GM21381 (cell line): Measurements from ENCODE around the gene BCR.
"Not testable (repeated sequence)": the region's sequence is repeated elsewhere in the genome, so short reads cannot be mapped to it uniquely, and the experiment has no call there.

ENCODE experiments used
- ATAC-seq: cut with Tn5 transposase; IDR thresholded peaks from one replicate; pipeline ENCODE4 v1.9.1; 2021; ENCODE audit warnings: mild to moderate bottlenecking, moderate library complexity; ENCODE audit not compliant: unreplicated experiment

The BCR gene

DNA sequence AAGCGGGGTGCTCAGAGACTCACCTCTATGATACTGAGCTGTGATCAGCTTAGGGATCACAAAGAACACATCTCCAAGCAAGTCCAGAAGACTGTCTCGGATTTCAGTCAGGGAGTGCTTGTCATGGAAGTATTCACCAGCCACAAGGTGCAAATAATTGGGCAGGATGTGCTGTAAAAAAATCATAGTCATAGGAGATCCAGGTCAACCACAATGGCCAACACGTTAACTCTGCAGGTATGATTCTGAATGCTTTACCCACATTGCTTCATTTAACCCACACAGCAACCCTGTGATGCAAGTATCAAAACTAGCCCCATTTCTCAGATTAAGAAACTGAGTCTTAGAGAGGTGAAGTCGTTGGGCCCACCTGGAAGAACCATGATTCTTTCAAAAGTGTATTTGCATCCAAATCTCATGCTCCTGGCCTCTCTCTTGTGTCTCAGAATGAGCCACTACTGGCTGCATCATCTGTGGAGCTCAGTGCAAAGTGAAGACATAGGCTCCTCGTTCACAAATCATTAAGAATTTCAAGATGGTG, 179.3 kb downstream of the BCR start:
- ATAC-seq, result no peak

DNA sequence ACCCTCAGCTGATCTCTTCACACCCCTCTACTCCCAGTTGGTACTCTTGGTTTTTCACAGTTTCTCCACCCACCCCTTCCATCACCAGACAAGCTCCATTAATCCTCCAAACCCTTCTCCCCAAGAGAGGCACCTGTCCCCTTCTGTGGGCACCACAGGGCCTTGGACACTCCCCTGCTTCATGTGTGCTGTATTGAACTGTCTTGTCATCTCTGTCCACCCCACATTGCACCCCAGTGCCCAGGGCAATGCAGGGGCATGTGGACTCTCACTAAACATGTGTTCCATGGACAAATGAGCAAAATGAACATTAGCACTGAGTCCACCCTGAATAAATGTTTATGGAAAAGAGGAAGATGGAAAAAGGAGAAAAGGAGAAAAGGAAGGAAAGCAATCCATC, 181.4 kb downstream of the BCR start:
- no peak for ATAC-seq

DNA sequence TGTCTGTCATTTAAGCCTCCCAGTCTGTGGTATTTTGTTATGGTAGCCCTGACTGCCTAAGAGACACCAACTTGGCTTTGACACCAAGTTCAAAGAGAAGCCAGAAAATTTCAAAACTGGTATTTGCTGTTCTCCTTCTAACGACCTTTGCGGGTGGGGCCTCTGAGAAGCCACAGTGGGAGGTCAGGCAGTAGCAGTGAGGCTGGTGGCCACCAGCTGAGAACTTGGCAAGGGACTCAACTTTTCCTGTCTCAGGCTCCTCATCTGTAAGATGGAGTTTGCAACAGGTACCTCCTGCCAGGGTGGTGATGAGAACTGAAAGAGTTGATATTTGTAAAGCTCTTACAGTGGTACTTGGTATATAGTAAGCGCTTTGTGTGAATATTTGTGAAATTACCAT, 183.4 kb downstream of the BCR start:
- ATAC-seq, result no peak

DNA sequence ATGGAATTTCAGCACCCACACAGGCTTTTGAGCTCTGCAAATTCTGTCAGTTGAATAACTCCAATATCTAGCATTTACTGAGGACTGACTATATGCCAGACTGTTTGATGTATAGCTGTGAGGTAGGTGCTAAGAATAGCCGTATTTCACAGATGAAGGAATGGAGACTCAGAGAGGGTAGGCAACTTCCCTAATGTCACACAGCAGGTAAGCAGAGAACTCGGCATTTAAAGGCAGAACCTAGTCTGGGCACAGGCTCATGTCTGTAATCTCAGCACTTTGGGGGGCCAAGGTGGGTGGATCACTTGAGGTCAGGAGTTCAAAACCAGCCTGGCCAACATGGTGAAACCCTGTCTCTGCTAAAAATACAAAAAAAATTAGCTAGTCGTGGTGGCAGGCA, 184.1 kb downstream of the BCR start:
- no peak for ATAC-seq

DNA sequence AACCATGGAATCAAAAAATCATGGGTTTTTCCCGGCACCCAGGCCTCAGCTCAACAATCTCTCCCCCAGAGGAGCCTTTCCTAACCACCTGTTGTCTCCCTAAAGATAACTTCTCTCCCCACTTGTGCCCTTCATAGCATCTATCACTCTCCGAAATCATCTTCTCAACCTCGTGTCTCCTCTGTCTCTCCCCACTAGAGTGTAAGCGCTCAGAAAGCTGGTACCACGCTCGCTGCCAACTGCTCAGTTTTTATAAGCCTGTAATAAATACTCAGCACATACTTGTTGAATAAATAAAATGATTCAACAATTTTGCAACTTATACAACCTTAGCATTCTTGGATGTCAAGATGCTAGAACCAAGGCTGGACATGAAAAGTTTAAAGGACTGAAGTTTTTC, 185.2 kb downstream of the BCR start:
- ATAC-seq, result no peak

DNA sequence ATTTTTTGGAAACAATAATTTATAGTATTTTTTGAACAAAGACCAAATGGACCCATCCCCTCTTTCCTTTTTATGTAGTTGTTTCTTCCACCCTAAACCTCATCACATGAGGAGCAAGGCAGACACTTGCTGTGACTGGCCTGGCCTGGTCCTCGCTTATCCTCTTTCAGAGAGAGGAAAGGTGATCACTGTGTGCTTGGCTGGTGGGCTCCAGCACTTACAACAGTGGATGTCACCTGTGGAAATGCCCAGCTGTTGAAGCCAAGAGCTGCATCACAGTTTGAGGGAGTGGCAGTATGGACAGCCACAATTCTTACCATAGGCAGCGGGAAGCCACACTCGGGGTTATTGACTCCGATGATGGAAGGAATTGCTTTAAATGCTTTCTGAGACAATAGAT, 185.7 kb downstream of the BCR start:
- no peak for ATAC-seq

DNA sequence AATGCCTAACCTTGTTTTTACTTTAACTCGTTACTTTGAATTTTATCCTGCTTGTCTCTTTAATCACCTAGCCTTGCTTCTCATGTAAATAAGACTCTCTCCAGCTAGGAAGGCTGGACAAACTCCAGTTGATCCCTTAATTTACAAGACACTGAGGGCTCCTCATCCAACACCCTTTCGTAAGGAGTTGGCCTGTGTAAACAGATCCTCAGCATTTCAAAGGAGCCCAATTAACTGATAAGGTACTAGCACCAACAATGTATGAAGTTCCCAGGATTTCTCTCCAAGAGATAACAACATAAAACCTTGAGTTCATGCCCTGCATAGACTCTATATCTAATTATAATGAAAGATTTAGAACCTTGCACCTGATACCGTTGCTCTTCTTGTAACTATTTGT, 186.9 kb downstream of the BCR start:
- ATAC-seq, result not testable (repeated sequence)
